MG63 (cell line): Measurements from ENCODE around the gene KLC4. TPM values are rescaled to one million over a fixed set of nuclear protein-coding genes. Genes with fewer than 3 reads are reported as not detected.

Source experiments
- DNase-seq: peaks from one replicate; pipeline ENCODE4 v3.0.0-alpha.2; 2020
- H3K27me3 ChIP-seq: fragments of 250-450 bp; sonication (Bioruptor Pico); 2 replicates; pipeline ENCODE4 v1.5.1; 2020; ENCODE audit warnings: mild to moderate bottlenecking, moderate library complexity
- H3K36me3 ChIP-seq: fragments of 250-450 bp; sonication (Bioruptor Pico); 2 replicates; pipeline ENCODE4 v1.5.1; 2020; ENCODE audit warnings: mild to moderate bottlenecking, moderate library complexity
- H3K4me3 ChIP-seq: fragments of 250-450 bp; sonication (Bioruptor Pico); 2 replicates; pipeline ENCODE4 v1.5.1; 2020; ENCODE audit warnings: mild to moderate bottlenecking, moderate library complexity
- H3K9me3 ChIP-seq: fragments of 250-450 bp; sonication (Bioruptor Pico); 2 replicates; pipeline ENCODE4 v1.5.1; 2020; ENCODE audit warnings: mild to moderate bottlenecking, moderate library complexity
- total RNA-seq: library from RNA; depleted of rRNA; stranded (reverse); fragments of >200 nt; shearing (Covaris generic); gene quantifications from 2 replicates; pipeline ENCODE4 v1.2.3, GENCODE V29; 2014; ENCODE audit warnings: low replicate concordance; rRNA removed

Gene KLC4
- 16.6 and 44.3 TPM in 2 replicates for total RNA-seq

- peak within 1 kb of the TSS; percentile 96 for H3K4me3 ChIP-seq
- H3K27me3 ChIP-seq = no peaks in the 10 kb centered on the region
- peak; percentile 94 for DNase-seq
- H3K9me3 ChIP-seq = no peaks in the 10 kb centered on the region
- H3K36me3 ChIP-seq = peaks cover 2% of the 10 kb centered on the region; the same call in 1 of the 2 replicates
These were observed at the start of gene KLC4, which contains the start of gene MRPL2 for GRCh38 chr6:43059168-43060033. TSS of gene KLC4 (plus strand) at chr6:43059631. CDS start at chr6:43061336, 1,705 bp downstream. TSS of gene MRPL2 (minus strand) at chr6:43059434. CDS start at chr6:43059381, 53 bp downstream.

- no peak overlapping the region for H3K4me3 ChIP-seq
- no peak for DNase-seq
- no peaks in the 10 kb centered on the region for H3K27me3 ChIP-seq
- no peaks in the 10 kb centered on the region for H3K9me3 ChIP-seq
- H3K36me3 ChIP-seq = peaks cover 11% of the 10 kb centered on the region
These were observed 48.2 kb upstream of the KLC4 start for GRCh38 chr6:43011207-43011606.

- no peak for DNase-seq
- Histone ChIP-seq H3K4me3 (peak overlapping the region; percentile 67), H3K36me3 (peaks cover 11% of the 10 kb centered on the region), H3K27me3 (no peaks in the 10 kb centered on the region), H3K9me3 (no peaks in the 10 kb centered on the region)
These were observed 47.1 kb upstream of the KLC4 start for GRCh38 chr6:43012364-43012763.

- DNase-seq = no peak
- H3K36me3 ChIP-seq = peaks cover 11% of the 10 kb centered on the region
These were observed 46.2 kb upstream of the KLC4 start for GRCh38 chr6:43013097-43013842.

GRCh38 chr6:43013843-43014433 lies 45.5 kb upstream of the KLC4 start, which contains the start of the genes KLHDC3 and MEA1:
TSS of gene KLHDC3 (plus strand) at chr6:43014249. CDS start at chr6:43017193, 2,944 bp downstream.
TSS of gene MEA1 (minus strand) at chr6:43013946. CDS start at chr6:43013813, 133 bp downstream.
- H3K36me3 ChIP-seq = peaks cover 11% of the 10 kb centered on the region
- no peaks in the 10 kb centered on the region for H3K9me3 ChIP-seq
- peak; percentile 96 for DNase-seq
- H3K4me3 ChIP-seq = peak within 1 kb of the TSS; percentile 67
- H3K27me3 ChIP-seq = no peaks in the 10 kb centered on the region

More at GRCh38 chr6:43013097-43013842, 46.2 kb upstream of the KLC4 start:
- Histone ChIP-seq H3K9me3 (no peaks in the 10 kb centered on the region), H3K27me3 (no peaks in the 10 kb centered on the region), H3K4me3 (peak overlapping the region; percentile 67)

DNA sequence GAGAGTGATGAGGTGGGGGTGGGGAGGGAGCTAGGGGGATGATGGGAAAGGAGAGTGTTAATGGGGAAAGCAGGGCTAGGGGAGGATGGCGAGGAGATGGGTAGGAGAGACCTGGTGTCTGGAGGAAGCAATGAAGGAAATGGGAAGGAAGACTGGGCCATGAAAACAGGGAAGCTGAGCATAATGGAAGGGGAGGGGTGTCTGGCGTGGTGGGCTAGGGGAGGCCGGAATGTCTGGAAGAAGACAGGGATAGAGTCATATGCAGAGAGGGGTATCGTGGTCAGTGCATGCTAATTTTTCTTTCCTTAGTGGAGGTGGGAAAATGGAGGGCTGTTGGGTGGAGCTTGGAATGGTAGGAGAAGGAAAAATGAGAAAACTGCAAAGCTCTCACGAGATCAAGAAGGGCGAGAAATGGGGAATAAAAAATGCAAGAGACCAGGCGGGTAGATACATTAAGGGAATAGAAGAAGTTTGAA lies 45.0 kb upstream of the KLC4 start:
- H3K27me3 ChIP-seq = no peaks in the 10 kb centered on the region
- peaks cover 11% of the 10 kb centered on the region for H3K36me3 ChIP-seq
- peak overlapping the region; percentile 67 for H3K4me3 ChIP-seq
- DNase-seq = no peak
- H3K9me3 ChIP-seq = no peaks in the 10 kb centered on the region

- no peaks in the 10 kb centered on the region for H3K9me3 ChIP-seq
- peaks cover 12% of the 10 kb centered on the region for H3K36me3 ChIP-seq
- H3K4me3 ChIP-seq = no peak overlapping the region
- H3K27me3 ChIP-seq = no peaks in the 10 kb centered on the region
- DNase-seq = no peak
These were observed 43.1 kb upstream of the KLC4 start for GRCh38 chr6:43016176-43016942.

DNA sequence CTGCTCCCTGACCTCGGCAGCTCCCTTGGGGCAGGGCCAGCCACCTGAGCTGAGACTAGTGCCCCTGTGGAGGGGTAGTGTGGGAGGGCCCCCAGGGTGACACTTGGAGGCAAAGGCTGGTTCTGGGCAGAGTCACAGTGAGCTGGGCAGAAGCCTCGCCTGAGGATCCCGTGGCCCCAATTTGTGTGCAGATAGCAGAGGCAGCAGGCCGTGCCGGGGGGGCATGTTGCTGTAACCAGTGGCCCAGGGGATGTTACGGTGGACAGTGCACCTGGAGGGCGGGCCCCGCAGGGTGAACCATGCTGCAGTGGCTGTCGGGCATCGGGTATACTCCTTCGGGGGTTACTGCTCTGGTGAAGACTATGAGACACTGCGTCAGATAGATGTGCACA lies 42.5 kb upstream of the KLC4 start:
- DNase-seq = no peak
- Histone ChIP-seq H3K36me3 (peaks cover 6% of the 10 kb centered on the region), H3K4me3 (no peak overlapping the region), H3K9me3 (no peaks in the 10 kb centered on the region), H3K27me3 (no peaks in the 10 kb centered on the region)

- no peak for DNase-seq
- no peaks in the 10 kb centered on the region for H3K27me3 ChIP-seq
- no peaks in the 10 kb centered on the region for H3K9me3 ChIP-seq
- peaks cover 8% of the 10 kb centered on the region for H3K36me3 ChIP-seq
- H3K4me3 ChIP-seq = no peak overlapping the region
These were observed 40.3 kb upstream of the KLC4 start for GRCh38 chr6:43019152-43019551.

GRCh38 chr6:43020052-43020705 lies 39.3 kb upstream of the KLC4 start:
- no peaks in the 10 kb centered on the region for H3K27me3 ChIP-seq
- H3K36me3 ChIP-seq = peaks cover 14% of the 10 kb centered on the region
- no peak overlapping the region for H3K4me3 ChIP-seq
- H3K9me3 ChIP-seq = no peaks in the 10 kb centered on the region
- no peak for DNase-seq

- Histone ChIP-seq H3K9me3 (no peaks in the 10 kb centered on the region), H3K27me3 (no peaks in the 10 kb centered on the region), H3K36me3 (peaks cover 16% of the 10 kb centered on the region), H3K4me3 (peak overlapping the region; percentile 66)
- peak; percentile 10 for DNase-seq
These were observed 38.6 kb upstream of the KLC4 start for GRCh38 chr6:43020847-43021246.

- Histone ChIP-seq H3K36me3 (peaks cover 20% of the 10 kb centered on the region), H3K9me3 (no peaks in the 10 kb centered on the region), H3K27me3 (no peaks in the 10 kb centered on the region), H3K4me3 (peak within 1 kb of the TSS; percentile 66)
- peak; percentile 78 for DNase-seq
These were observed 38.0 kb upstream of the KLC4 start, which contains the start of gene RRP36 for GRCh38 chr6:43021270-43022047. TSS of gene RRP36 (plus strand) at chr6:43021623. CDS start at chr6:43021655, 32 bp downstream.

GRCh38 chr6:43024436-43024835 lies 35.0 kb upstream of the KLC4 start:
- peaks cover 25% of the 10 kb centered on the region for H3K36me3 ChIP-seq
- no peaks in the 10 kb centered on the region for H3K27me3 ChIP-seq
- DNase-seq = no peak

GRCh38 chr6:43026365-43026764 lies 33.1 kb upstream of the KLC4 start:
- Histone ChIP-seq H3K36me3 (peaks cover 28% of the 10 kb centered on the region), H3K9me3 (no peaks in the 10 kb centered on the region), H3K4me3 (no peak overlapping the region), H3K27me3 (no peaks in the 10 kb centered on the region)
- no peak for DNase-seq

More at GRCh38 chr6:43024436-43024835, 35.0 kb upstream of the KLC4 start:
- no peak overlapping the region for H3K4me3 ChIP-seq
- H3K9me3 ChIP-seq = no peaks in the 10 kb centered on the region

- H3K27me3 ChIP-seq = no peaks in the 10 kb centered on the region
- DNase-seq = no peak
- H3K4me3 ChIP-seq = no peak overlapping the region
- H3K36me3 ChIP-seq = peaks cover 24% of the 10 kb centered on the region
- H3K9me3 ChIP-seq = no peaks in the 10 kb centered on the region
These were observed 30.3 kb upstream of the KLC4 start for GRCh38 chr6:43029120-43029519.
